Prostate gland (tissue), 2 donors: Measurements from ENCODE around the gene FGF13.

Source experiments
- POLR2A ChIP-seq: fragments of 450-650 bp; IDR thresholded peaks from one replicate; pipeline ENCODE4 v1.6.1; 2016; ENCODE audit warnings: antibody characterized with exemption, mild to moderate bottlenecking
- TF ChIP-seq, protein P1 (sequence below), 4 experiments: fragments of 200-600 bp in 2 of 4; fragments of 450-650 bp in 2 of 4; sonication (generic) in 2 of 4; IDR thresholded peaks; 1 replicate in 3 of 4; 2 replicates in 1 of 4; pipeline ENCODE4 v1.5.1; 2016 to 2019; ENCODE audit warnings: antibody characterized with exemption in 4 of 4, mild to moderate bottlenecking in 2 of 4, moderate library complexity in 2 of 4

DNA sequence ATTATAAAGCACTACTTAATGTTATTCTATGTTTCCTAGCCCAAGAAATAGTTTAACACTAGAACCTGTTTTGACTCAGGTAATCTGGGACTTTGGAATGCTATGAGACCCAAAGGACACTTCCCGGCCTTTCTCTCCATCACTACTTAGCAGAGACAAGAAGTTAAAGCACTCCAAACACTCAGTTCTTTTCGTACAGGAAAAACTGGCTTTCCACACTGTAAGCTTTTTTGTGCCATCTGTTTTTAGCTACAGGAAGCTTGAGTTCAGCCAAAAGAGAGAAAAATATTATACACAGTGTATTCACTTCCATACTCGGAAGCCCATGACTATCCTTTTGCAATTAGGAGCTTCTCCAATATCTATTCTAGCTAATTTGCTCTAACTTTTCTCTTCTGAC, 7.9 kb upstream of the FGF13 start:
- no peak for TF ChIP-seq POLR2A
- TF ChIP-seq, protein P1, sequence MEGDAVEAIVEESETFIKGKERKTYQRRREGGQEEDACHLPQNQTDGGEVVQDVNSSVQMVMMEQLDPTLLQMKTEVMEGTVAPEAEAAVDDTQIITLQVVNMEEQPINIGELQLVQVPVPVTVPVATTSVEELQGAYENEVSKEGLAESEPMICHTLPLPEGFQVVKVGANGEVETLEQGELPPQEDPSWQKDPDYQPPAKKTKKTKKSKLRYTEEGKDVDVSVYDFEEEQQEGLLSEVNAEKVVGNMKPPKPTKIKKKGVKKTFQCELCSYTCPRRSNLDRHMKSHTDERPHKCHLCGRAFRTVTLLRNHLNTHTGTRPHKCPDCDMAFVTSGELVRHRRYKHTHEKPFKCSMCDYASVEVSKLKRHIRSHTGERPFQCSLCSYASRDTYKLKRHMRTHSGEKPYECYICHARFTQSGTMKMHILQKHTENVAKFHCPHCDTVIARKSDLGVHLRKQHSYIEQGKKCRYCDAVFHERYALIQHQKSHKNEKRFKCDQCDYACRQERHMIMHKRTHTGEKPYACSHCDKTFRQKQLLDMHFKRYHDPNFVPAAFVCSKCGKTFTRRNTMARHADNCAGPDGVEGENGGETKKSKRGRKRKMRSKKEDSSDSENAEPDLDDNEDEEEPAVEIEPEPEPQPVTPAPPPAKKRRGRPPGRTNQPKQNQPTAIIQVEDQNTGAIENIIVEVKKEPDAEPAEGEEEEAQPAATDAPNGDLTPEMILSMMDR (IDR thresholded peaks at IDR 0.05), result no peak
